Right cardiac atrium (tissue), 5 donors: ENCODE results near the gene KLK15. TPM values are rescaled to one million over a fixed set of nuclear protein-coding genes. Genes with fewer than 3 reads are reported as not detected.
"Not testable (repeated sequence)": the region's sequence is repeated elsewhere in the genome, so short reads cannot be mapped to it uniquely, and the experiment has no call there.

Source experiments
- ATAC-seq, 2 donors: fragments of 200-7000 bp; cut with Tn5 transposase; one replicate each; pipeline versions ENCODE4 v1.8.0 to v1.9.1; 2020; ENCODE audit warnings: moderate library complexity in 2 of 2, mild to moderate bottlenecking in 1 of 2
- DNase-seq, 3 donors: peaks; one replicate each; pipeline ENCODE4 v3.0.0-alpha.2; 2020
- H3K27ac ChIP-seq: one replicate; pipeline ENCODE4 v1.5.1; 2013; ENCODE audit warnings: mild to moderate bottlenecking, low read length, control low read depth, moderate library complexity
- H3K27me3 ChIP-seq: one replicate; pipeline ENCODE4 v1.6.1; 2013; ENCODE audit not compliant: control insufficient read depth, insufficient read depth
- H3K4me1 ChIP-seq: one replicate; pipeline ENCODE4 v1.6.1; 2013; ENCODE audit warnings: low read length; ENCODE audit not compliant: control insufficient read depth, insufficient read depth
- H3K4me3 ChIP-seq: one replicate; pipeline ENCODE4 v1.5.1; 2013; ENCODE audit warnings: low read length, control low read depth
- H3K9me3 ChIP-seq: one replicate; pipeline ENCODE4 v1.6.1; 2013; ENCODE audit warnings: low read length; ENCODE audit not compliant: control insufficient read depth
- WGBS: extraction: QIAGEN DNeasy Blood & Tissue Kit; methylation state at CpG from one replicate; pipeline ENCODE4 v1.1.7; 2013; 5-methylcytosine and 5-hydroxymethylcytosine counted together
- intact Hi-C, 4 donors: fragments of 100-400 bp; cut with DNase I; formaldehyde crosslinking; loops; one replicate each; pipeline versions ENCODE4 v1.11.0 to v1.14.0; 2022 to 2023
- polyA plus RNA-seq: library from polyadenylated mRNA; stranded (reverse); fragments of 200-250 nt; gene quantifications from one replicate; pipeline ENCODE4 v1.2.3, GENCODE V29; 2013
- total RNA-seq, 4 donors: library from RNA; stranded (reverse); fragmentation: NEBNext Ultra II Directional; extraction: Animal tissue kit (Norgen Biotek cat#: 25700); gene quantifications; one replicate each; pipeline ENCODE4 v1.2.1, GENCODE V29; 2021
- donor health status: healthy with polysubstance abuse.
- donor health status: DM: no; HTN: yes; CAD: no.
- donor health status: DM: no; HTN: no; CAD: no.
- donor health status: DM: no; HTN: yes; CAD: no; lungs with severe emphysema.
- donor health status: DM: yes; HTN: yes; CAD: no.

KLK15 gene
- total and polyA plus RNA-seq, 5 donors, result not detected

DNA sequence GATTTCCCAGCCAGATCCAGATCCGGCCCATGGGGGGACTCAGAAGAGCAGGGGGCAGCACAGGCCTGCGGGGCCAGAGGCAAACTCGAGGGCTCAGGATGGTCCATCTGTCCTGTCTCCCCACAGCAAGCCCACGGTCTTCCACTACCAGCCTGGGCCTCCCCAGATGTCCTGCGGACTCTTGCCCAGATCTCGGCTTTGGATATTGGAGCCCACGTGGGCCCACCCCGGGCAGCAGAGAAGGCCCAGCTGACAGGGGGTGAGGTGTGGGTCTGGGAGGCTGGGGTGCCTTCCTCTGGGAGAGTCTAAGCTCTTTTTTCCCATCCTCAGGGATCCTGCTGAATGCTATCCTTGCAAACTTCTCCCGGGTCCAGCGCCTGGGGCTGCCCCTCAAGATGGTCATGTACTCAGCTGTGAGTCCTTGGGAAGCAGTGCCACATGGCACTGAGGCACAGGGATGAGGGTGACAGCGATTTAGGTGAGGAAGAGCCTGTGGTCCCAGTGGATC, 39.8 kb downstream of the KLK15 start:
- Histone ChIP-seq H3K27me3 (no peaks in the 10 kb centered on the region), H3K4me3 (no peak overlapping the region), H3K9me3 (no peaks in the 10 kb centered on the region), H3K4me1 (no peaks in the 10 kb centered on the region), H3K27ac (no peak overlapping the region)
- intact Hi-C loops, result no loop called here
- ATAC-seq, result no peak
- 72% methylated on average over 11 of the region's 11 CpGs for WGBS
- no peak for DNase-seq

- H3K27me3 ChIP-seq, result no peaks in the 10 kb centered on the region
- DNase-seq (no peak), ATAC-seq (no peak)
- intact Hi-C loops, result no loop called here
- no peaks in the 10 kb centered on the region for H3K4me1 ChIP-seq
- H3K9me3 ChIP-seq, result no peaks in the 10 kb centered on the region
- WGBS, result 86% methylated on average over 13 of the region's 13 CpGs
- no peak overlapping the region for H3K4me3 ChIP-seq
- no peak overlapping the region for H3K27ac ChIP-seq
These were observed 40.8 kb downstream of the KLK15 start for GRCh38 chr19:50792272-50793250.

DNA sequence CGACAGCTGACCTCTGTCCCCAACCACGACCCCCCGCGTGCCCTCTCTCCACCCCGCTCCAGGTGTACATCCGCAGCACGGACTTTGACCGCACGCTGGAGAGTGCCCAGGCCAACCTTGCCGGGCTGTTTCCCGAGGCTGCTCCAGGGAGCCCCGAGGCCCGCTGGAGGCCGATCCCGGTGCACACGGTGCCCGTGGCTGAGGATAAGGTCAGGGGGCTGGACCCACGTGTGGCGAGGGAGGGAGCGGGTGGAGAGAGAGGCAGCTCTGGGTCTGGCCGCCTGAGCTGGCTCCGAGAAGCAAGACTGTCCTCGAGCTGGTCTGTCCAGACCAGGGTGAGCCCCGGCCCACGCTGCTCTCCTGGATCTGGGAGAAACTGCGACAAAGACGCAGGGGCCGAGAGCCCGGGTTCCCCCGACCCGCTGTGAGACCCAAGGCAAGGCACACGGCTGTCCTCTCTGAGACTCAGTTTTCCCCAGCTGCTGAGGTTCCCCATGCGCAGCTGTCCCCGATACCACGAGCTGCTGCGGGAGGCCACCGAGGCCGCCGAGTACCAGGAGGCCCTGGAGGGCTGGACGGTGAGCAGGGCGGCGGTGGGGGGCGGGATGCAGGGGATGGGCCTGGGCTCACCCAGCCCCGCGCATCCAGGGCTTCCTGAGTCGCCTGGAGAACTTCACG, 41.6 kb downstream of the KLK15 start:
- no peaks in the 10 kb centered on the region for H3K9me3 ChIP-seq
- H3K27me3 ChIP-seq, result no peaks in the 10 kb centered on the region
- intact Hi-C loops, result no loop called here
- H3K4me1 ChIP-seq, result no peaks in the 10 kb centered on the region
- no peak overlapping the region for H3K4me3 ChIP-seq
- ATAC-seq (no peak), DNase-seq (no peak)
- 79% methylated on average over 47 of the region's 47 CpGs for WGBS
- no peak overlapping the region for H3K27ac ChIP-seq

- Histone ChIP-seq H3K9me3 (no peaks in the 10 kb centered on the region), H3K27me3 (no peaks in the 10 kb centered on the region), H3K4me1 (no peaks in the 10 kb centered on the region), H3K4me3 (no peak overlapping the region), H3K27ac (no peak overlapping the region)
- ATAC-seq, result no peak
- no peak for DNase-seq
- intact Hi-C loops, result no loop called here
- WGBS, result 83% methylated on average over 6 of the region's 6 CpGs
These were observed 42.4 kb downstream of the KLK15 start for GRCh38 chr19:50790922-50791467.

DNA sequence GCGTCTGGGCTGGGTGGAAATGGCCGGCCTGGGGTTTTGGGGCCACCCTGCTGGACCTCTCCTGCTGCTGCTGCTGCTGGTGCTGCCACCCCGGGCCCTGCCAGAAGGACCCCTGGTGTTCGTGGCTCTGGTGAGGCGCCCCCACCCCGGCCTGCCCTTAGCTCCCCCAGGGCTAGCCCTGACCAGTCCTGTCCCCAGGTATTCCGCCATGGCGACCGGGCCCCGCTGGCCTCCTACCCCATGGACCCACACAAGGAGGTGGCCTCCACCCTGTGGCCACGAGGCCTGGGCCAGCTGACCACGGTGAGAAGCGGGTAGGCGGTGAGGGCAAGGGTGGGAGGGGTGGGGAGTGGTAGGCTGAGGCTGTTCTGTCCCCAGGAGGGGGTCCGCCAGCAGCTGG, 43.0 kb downstream of the KLK15 start, which contains the start of gene ACP4:
Gene ACP4, plus strand, starts transcription at position 20 of the 400 bp plus-strand sequence. Its CDS starts 0 bp downstream, at position 20.
- peak in 1 of 3 donors; percentile 63 for DNase-seq
- Histone ChIP-seq H3K4me3 (no peak within 1 kb of the TSS), H3K4me1 (no peaks in the 10 kb centered on the region), H3K27me3 (no peaks in the 10 kb centered on the region), H3K9me3 (no peaks in the 10 kb centered on the region), H3K27ac (no peak within 1 kb of the TSS)
- 87% methylated on average over 15 of the region's 15 CpGs for WGBS
- intact Hi-C loops, result no loop called here
- ATAC-seq, result no peak

DNA sequence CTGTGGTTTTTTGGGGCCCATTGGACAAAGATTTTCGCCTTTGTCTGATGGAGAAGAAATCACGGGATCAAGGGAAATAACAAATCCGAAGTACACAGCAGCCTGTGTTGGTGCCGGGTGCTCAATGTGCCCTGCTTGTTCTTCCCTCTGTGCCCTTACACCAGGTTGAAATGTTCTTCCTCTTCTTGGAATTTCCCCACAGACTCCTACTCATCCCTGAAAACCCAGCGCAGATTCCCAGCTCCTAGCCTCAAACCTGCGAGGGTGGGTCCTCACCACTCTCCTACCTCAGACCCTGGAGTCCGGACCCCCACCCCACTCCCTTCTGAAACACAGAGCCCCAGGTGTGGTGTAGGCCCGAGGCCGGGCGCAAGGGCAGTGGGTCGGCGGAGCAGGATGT, 48.0 kb downstream of the KLK15 start:
- Histone ChIP-seq H3K27me3 (no peaks in the 10 kb centered on the region), H3K4me3 (no peak overlapping the region), H3K9me3 (no peaks in the 10 kb centered on the region), H3K4me1 (no peaks in the 10 kb centered on the region), H3K27ac (no peak overlapping the region)
- intact Hi-C loops, result loop anchor here in 2 of 4 donors (10.0 kb wide), 2 partner anchors 421 to 431 kb away; partner anchors contain the start of gene NAPSA (in 1 of the 2)
- ATAC-seq (no peak), DNase-seq (no peak)
- 86% methylated on average over 12 of the region's 12 CpGs for WGBS

GRCh38 chr19:50784710-50785109, 48.7 kb downstream of the KLK15 start:
- no peak for DNase-seq
- Histone ChIP-seq H3K27ac (no peak overlapping the region), H3K27me3 (no peaks in the 10 kb centered on the region), H3K4me1 (no peaks in the 10 kb centered on the region), H3K4me3 (no peak overlapping the region), H3K9me3 (no peaks in the 10 kb centered on the region)
- intact Hi-C loops, result loop anchor here (5.0 to 10.0 kb wide), 5 partner anchors 247 to 537 kb away; partner anchors contain the start of gene NAPSA (in 1 of the 4)
- WGBS, result 95% methylated on average over 3 of the region's 3 CpGs
- no peak for ATAC-seq

DNA sequence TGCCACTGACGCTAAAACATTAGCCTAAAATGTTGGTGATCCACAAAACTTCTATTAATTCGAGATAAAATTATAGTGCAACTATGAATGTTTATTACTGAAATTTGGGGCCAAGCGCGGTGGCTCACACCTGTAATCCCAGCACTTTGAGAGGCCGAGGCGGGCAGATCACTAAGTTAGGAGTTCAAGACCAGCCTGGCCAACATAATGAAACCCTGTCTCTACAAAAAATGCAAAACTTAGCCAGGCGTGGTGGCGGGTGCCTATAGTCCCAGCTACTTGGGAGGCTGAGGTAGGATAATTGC, 49.6 kb downstream of the KLK15 start:
- not testable (repeated sequence) for H3K4me3 ChIP-seq, H3K27ac ChIP-seq, DNase-seq, ATAC-seq, H3K27me3 ChIP-seq, H3K9me3 ChIP-seq, H3K4me1 ChIP-seq
- WGBS, result 36% methylated on average over 8 of the region's 8 CpGs
- intact Hi-C loops, result loop anchor here (2.0 to 10.0 kb wide), 6 partner anchors 79 to 536 kb away; partner anchors contain the start of gene NAPSA (in 1 of the 4)

- Histone ChIP-seq H3K27me3 (no peaks in the 10 kb centered on the region), H3K9me3 (no peaks in the 10 kb centered on the region), H3K4me1 (no peaks in the 10 kb centered on the region), H3K4me3 (no peak overlapping the region), H3K27ac (no peak overlapping the region)
- WGBS, result 61% methylated on average over 16 of the region's 16 CpGs
- intact Hi-C loops, result loop anchor here (5.0 to 10.0 kb wide), 5 partner anchors 244 to 534 kb away; partner anchors contain the start of gene NAPSA (in 1 of the 4)
- no peak for ATAC-seq
- no peak for DNase-seq
These were observed 52.5 kb downstream of the KLK15 start for GRCh38 chr19:50780753-50781435.
